PC-3 (cell line): Measurements from ENCODE around the gene DLGAP1.

Source experiments
- EZH2 ChIP-seq: fragments of 300-600 bp; sonication (generic); IDR thresholded peaks from one replicate; pipeline ENCODE4 v1.6.1; 2017; ENCODE audit warnings: antibody characterized with exemption, mild to moderate bottlenecking, low read length; ENCODE audit not compliant: unreplicated experiment
- EZH2phosphoT487 ChIP-seq: fragments of 300-600 bp; sonication (generic); IDR thresholded peaks from 2 replicates; pipeline ENCODE4 v1.6.1; 2018; ENCODE audit warnings: mild to moderate bottlenecking, antibody characterized with exemption, low read length, borderline replicate concordance
- TF ChIP-seq, protein P1 (sequence below): fragments of 300-600 bp; sonication (generic); conservative IDR thresholded peaks from 2 replicates; pipeline ENCODE4 v1.5.1; 2017; ENCODE audit warnings: antibody characterized with exemption, low read depth, mild to moderate bottlenecking, low read length

GRCh38 chr18:3803350-3803749 is 651.8 kb downstream of the DLGAP1 start:
- TF ChIP-seq, protein P1, sequence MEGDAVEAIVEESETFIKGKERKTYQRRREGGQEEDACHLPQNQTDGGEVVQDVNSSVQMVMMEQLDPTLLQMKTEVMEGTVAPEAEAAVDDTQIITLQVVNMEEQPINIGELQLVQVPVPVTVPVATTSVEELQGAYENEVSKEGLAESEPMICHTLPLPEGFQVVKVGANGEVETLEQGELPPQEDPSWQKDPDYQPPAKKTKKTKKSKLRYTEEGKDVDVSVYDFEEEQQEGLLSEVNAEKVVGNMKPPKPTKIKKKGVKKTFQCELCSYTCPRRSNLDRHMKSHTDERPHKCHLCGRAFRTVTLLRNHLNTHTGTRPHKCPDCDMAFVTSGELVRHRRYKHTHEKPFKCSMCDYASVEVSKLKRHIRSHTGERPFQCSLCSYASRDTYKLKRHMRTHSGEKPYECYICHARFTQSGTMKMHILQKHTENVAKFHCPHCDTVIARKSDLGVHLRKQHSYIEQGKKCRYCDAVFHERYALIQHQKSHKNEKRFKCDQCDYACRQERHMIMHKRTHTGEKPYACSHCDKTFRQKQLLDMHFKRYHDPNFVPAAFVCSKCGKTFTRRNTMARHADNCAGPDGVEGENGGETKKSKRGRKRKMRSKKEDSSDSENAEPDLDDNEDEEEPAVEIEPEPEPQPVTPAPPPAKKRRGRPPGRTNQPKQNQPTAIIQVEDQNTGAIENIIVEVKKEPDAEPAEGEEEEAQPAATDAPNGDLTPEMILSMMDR: no peak
- TF ChIP-seq EZH2phosphoT487: no peak
- TF ChIP-seq EZH2: no peak
